ENCODE results near the gene ZNF385C.

The ZNF385C gene

DNA sequence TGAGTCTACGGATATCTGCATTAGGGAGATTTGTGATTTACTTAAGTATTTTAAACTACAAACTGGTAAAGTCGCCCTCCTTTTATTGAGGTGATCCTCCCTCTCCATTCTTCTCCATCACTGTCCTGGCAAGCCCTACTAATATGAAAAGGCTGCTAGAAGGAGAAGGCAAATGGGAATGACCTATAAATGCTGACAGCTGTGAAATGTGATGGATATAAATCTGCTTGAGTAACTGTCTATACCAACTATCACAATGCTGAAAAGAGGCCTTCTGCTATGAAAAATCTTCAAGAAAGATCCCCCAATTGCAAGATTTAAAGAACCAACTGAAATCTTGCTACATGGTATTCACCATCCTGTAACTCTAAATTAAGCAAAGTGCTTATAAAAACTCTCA, 96.5 kb downstream of the ZNF385C start:
- in situ Hi-C loops (cut with MboI; ENCODE audit: low sequenced_read_pairs): no loop called here

DNA sequence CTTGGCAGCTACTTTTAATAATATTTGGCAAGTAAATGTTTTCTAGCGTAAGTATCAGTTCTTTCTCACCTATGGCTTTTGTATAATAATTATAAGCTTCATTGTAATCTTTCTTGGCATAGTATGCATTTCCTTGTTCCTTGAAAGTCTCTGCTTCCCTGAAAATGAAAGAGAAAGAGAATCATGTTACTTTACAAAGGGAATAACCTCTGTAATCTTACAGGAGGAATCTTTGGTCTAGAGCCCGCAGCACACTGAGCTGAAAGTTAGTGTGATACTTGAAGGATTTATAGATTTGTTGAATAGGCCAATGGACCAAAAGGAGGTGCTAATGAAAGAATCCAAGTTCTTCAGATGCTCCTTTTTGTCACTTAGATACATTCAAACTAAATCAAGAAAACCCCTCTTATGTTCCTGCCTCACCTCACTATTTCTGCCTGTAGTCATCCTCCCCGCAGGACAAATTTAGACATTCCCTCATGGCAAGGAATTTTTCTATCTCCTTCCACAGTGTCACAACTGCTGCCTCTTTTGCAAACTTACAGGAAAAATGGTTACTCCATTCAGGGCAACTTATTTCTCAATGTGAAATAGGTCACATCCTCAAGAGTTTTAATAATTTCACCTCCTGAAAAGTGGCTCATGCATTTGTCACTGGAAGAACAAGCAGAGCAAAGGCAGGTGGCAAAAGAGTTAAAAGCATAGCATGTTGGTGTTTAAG, 97.7 kb downstream of the ZNF385C start:
- in situ Hi-C loops (cut with MboI; ENCODE audit: low sequenced_read_pairs): no loop called here

DNA sequence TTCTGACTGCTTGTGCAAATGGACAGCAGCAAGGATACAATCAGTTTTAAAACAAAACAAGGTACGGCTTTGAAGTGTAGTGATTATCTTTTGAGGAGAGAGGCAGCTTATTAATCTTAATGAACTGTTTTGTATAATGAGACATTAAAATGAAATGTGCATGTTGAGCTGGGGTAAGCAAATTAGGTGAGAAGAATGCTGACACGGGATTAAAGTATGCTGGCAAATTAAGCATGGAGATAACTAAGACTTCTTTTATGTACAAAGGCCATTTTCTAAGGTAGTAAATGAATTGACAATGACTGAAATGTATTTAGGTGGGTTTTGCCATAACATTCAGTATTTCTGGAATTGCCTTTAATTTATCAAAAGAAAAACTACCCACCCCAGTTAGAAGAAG, 99.8 kb downstream of the ZNF385C start:
- in situ Hi-C loops (cut with MboI; ENCODE audit: low sequenced_read_pairs): no loop called here

DNA sequence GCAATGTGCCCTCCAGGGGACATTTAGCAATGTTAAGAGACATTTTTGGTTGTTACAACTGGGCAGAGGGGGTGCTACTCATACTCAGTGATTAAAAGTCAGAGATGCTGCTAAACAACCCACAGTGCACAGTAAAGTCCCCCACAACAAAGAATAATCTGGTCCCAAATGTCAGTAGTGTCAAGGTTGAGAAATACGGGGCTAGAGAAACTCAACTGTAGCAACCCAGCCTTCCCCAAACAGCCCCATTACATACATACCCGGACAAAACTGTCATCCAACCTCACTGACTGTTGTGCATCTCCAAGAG, 101.5 kb downstream of the ZNF385C start:
- in situ Hi-C loops (cut with MboI; ENCODE audit: low sequenced_read_pairs): no loop called here

DNA sequence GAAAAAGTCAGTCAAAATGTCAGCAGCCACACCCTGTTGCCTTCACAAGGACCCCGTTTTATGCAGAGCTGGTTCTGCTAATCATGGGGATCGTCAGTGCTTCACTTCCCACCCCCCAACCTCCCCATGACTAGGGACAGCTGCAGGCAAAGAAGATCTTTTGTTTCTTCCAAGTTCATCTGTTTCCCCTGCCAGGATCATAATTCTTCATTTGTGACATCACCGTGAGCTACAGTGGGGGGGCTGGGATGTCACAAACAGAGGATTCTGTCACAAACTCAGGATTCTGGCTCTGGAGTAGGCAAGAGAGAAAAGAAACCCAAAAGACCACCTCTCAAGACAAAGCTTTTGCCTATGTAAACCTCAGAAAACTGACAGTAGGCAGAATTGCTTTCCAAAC, 105.7 kb downstream of the ZNF385C start:
- in situ Hi-C loops (cut with MboI; ENCODE audit: low sequenced_read_pairs): no loop called here

DNA sequence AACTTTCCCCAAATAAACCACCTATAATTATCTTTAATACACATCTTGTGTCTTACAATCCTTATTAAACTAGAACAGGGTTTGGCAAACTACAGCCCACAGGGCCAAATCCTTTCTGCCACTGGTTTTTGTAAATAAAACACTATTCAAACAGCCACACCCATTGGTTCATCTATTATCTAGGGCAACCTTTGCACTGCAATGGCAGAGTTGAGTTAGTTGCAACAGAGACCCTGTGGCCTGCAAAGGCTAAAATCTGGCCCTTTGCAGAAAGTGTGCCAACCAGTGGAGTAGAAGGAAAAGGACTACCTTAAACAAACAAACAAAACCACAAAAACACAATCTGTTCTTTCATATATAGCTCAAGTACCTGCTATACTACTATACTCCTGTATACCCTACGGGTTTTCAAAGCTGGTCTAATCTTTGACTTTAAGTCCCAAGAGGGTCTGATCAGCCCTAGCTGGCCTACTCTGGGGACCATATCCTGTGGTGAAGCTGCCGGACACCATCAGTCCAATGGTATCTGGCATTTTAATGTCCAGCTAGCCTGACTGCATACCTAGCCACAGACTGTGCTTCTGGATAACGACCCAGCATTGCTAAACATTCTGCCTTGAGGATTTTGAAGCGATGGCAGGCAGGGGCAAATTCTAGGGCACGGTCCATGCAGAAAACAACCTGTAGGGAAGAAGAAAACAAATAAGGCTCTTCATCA, 108.4 kb downstream of the ZNF385C start:
- in situ Hi-C loops (cut with MboI; ENCODE audit: low sequenced_read_pairs): no loop called here

DNA sequence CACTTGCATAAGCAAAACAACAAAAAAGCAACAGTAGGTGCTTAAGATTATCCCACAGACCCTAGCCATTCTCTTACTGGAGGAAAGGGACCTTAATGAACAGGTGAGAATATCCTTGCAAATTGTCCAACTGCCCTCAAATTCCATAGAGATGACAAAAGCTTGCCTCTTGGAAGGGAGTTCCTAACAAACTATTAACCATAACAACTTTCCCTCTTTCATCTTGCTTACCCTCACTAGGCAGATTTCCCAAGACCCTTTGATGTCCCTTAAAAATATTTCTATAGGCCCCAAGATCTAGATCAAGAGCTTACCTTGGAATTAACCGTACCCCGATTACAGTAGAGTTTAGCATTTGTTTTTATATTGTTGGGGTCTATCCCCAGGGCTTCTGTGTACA, 109.9 kb downstream of the ZNF385C start:
- in situ Hi-C loops (cut with MboI; ENCODE audit: low sequenced_read_pairs): no loop called here

DNA sequence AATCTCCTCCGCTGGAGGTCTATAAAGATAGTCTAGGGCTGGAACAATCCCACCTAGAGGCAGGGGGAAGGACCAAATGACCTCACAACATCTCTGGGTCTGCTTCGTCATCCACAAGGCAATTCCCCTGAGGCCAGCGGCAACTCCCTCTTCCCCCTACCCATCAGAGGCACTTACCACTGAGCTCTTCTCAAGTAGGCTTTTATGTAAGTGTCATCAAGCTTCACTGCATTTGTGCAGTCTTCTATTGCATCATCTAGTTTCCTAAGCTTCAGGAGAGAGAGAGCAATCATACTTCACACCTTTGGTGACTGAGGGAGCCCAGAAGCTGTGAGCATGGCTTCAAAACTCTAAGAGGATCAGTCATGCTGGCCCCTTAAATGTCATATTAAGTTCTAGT, 110.6 kb downstream of the ZNF385C start:
- in situ Hi-C loops (cut with MboI; ENCODE audit: low sequenced_read_pairs): no loop called here

DNA sequence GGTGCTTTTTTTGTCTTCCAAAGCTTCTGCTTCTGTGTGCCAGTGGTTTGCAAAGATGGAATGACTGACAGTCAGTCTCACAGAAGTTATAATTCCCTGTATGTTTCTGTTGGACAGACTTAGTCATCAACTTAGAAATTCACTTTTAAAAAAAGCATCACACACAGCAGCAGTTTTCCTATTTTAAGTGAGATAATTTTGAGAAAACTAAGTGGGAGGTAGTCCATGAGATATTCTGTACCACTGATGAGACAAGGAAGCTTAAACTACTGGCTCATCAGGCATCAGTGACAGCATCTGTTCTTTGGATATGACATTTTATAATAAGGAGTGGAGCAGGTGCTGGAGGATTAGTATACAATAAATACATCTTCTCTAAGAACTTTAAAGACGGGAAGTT, 111.6 kb downstream of the ZNF385C start:
- in situ Hi-C loops (cut with MboI; ENCODE audit: low sequenced_read_pairs): no loop called here

DNA sequence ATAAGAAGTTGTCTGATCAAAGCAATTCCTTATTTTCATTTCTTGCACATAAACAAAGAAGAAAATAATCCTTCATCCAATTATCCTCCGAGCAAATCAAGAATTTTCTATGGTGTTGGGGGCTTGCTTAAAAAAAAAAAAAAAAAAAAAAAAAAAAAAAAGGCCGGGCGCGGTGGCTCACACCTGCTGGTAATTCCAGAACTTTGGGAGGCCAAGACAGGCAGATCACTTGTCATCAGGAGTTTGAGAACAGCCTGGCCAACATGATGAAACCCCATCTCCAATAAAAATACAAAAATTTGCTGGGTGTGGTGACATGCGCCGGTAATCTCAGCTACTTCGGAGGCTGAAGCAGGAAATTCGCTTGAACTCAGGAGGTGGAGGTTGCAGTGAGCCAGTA, 112.4 kb downstream of the ZNF385C start:
- in situ Hi-C loops (cut with MboI; ENCODE audit: low sequenced_read_pairs): no loop called here

DNA sequence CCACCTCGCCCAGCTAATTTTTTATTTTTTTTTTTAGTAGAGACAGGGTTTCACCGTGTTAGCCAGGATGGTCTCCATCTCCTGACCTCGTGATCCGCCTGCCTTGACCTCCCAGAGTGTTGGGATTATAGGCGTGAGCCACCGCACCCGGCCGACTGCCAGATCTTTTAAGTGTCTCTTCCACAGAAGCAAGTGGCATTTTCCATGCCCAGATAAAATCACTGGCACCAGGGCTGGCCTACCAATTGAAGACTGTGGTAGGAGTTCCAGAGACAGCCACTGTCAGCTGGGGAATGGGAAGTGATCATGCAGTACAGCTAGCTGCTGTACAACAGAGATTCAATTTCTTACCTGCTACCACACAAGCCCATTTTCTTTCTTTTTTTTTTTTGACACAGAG, 113.8 kb downstream of the ZNF385C start:
- in situ Hi-C loops (cut with MboI; ENCODE audit: low sequenced_read_pairs): no loop called here

DNA sequence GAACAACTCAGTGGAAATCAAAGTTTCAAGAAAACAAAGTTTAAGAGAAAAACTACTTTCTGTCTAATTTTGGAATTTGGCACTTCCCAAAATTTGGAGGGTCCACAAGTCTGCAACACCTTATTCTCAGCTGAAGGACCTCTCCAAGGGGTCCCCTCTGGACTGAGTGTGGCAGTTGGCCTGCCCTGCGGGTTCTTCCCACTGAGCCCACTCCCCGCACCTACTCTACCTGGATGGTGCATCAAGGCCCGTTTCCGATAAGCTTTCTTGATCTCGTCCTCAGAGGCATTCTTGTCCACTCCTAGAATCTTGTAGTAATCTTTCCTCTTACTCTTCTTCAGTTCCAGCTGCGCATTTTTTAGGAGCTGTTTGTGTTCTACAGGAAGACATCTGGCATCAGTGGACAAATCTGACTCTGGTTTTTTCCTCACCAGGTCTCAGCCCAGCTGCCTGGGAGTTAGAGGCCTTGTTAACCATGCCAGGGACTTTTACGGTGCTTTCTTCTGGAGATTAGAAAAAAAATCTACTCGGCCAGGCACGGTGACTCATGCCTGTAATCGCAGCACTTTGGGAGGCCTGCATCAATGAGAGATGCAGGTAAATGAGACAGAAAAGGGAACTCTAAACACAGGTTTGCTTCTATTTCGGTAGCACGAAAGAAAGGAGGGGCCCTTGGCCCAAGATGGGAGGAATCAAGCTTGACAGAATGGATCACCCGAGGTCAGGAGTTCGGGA, 116.1 kb downstream of the ZNF385C start:
- in situ Hi-C loops (cut with MboI; ENCODE audit: low sequenced_read_pairs): no loop called here

DNA sequence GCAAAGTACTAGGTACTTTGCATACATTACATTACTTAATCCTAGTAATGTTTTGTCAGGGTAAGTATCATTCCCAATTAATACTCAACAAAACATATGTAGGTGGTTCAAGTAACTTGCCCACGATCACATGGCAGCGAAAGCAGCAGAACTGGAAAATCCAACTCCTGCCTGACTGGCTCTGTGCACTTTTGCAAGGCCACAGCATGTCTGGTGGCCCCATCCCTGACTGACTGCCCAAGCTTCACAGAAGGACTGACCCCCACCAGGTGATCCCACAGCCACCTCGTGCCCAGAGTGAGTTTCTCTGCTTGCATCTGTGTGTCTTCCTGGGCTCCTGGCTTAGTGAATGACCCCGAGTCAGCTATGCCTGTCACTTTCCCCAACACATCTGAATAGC, 120.3 kb downstream of the ZNF385C start:
- in situ Hi-C loops (cut with MboI; ENCODE audit: low sequenced_read_pairs): no loop called here

DNA sequence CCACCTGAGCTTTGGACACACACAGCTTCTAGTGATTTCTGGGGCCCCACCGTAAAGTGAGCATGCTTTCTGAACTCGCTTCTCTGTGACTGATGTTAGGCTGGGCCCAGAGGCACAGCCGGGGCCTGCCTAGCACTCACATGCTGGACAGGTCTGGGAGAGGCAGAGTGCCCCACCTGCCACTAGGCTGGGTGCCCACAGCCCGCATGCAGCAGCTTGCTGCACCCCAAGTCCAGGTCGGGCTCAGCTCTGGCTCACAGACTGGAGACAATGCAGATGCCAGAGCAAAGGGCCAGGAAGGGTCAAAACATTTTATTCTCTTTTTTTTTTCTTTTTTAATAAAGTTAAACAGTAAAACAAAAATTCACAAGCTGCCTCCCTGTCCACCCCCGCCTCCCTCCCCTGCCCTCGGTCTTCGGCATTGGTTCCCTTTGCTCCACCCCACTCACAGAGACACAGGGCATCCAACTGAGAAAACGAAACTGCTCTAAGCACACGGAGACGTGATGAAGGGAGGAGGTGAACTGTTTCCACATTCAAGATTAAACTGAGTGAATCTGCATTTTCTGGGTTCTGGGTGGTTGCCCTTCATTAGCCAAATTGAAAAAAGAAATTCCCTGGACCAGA, 122.0 kb downstream of the ZNF385C start:
- in situ Hi-C loops (cut with MboI; ENCODE audit: low sequenced_read_pairs): no loop called here

Measured in HL-60/S4 treated with phorbol 12-myristate 13-acetate at 8.2 ng/mL for 4 days and 3 days (cell line).